HG03439 (cell line): ENCODE measurements around the gene ZNF280C.

Source experiments
- ATAC-seq: cut with Tn5 transposase; IDR thresholded peaks from one replicate; pipeline ENCODE4 v1.9.1; 2021; ENCODE audit warnings: mild to moderate bottlenecking, moderate library complexity; ENCODE audit not compliant: unreplicated experiment

ZNF280C gene

GRCh38 chrX:130179579-130180215, 89.0 kb downstream of the ZNF280C start:
- ATAC-seq, result no peak

GRCh38 chrX:130179170-130179569, 89.5 kb downstream of the ZNF280C start:
- ATAC-seq, result no peak

- ATAC-seq, result no peak
Measured at GRCh38 chrX:130176942-130177341, 91.8 kb downstream of the ZNF280C start.

DNA sequence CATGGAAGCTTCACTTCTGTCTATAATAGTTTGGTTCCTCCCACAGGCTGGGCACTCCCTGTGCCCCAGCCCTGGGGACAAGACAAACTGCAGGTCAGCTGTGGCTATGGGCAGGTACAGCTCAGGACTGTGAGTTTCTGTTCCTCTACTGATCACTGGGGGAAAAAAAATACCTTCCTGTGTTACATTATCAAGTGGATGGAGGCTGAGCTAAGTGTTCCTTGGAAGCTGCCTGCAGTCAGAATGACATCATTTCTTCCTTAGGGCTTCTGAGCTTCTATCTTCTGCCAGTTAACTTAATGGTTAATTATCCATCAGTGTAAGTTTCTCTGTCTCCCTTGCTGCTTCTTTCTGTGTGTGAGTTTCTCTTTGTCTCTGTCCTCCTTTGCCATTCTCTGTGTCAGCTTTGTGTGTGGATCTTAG, 92.3 kb downstream of the ZNF280C start:
- peak; percentile 70 for ATAC-seq

DNA sequence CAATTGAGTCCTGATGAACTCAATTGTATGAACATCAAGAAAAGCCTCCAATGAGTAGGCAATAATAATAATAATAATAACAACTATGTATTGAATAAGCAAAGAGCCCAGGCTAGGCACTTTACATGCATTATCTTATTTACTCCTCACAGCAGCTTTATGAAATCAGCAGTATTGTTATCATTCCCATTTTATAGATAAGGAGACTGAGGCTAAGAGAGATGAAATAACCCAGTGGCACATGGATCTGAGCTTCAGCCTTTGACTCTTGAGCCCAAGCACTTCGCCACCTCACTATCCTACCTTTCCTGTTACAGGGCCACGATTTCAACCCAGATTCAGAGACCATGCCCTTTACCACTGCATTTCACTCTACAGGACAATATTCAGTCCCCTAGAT, 93.8 kb downstream of the ZNF280C start:
- no peak for ATAC-seq

- no peak for ATAC-seq
Measured at GRCh38 chrX:130174045-130174704, 94.5 kb downstream of the ZNF280C start.

- ATAC-seq, result peak; percentile 39
Measured at GRCh38 chrX:130173190-130173895, 95.4 kb downstream of the ZNF280C start.

DNA sequence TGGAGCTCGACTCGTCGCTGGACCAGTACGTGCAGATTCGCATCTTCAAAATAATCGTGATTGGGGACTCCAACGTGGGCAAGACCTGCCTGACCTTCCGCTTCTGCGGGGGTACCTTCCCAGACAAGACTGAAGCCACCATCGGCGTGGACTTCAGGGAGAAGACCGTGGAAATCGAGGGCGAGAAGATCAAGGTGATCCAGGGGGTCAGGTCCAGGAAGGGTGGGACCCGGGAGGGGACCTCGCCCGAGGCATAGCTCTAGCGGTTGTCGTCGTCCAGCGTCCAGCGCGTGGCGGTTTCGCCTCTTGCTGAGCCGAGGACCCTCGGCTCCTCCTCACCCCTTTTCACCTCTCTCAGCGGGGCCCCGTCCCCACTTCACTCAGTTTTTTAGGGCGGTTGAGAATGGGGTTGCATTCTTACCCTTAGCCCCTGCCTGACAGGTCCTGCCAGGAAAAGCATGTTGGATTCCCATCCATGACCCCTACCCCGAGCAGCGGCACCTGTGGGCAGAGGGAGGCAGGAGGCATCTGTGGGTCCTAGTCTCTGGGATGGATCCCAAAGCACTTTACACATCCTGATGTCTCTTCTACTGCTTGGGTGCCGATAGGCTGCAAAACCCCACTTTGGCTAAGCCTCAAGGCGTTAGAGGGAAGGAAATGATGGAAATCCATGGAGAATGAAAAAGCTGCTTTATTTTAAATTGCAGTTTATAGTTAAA, 96.4 kb downstream of the ZNF280C start:
- ATAC-seq, result no peak

- ATAC-seq, result peak; percentile 15
Measured at GRCh38 chrX:130171446-130172126, 97.1 kb downstream of the ZNF280C start, which contains the start of gene RAB33A. RAB33A (plus strand) TSS chrX:130171962; CDS start chrX:130172063, 101 bp downstream.

DNA sequence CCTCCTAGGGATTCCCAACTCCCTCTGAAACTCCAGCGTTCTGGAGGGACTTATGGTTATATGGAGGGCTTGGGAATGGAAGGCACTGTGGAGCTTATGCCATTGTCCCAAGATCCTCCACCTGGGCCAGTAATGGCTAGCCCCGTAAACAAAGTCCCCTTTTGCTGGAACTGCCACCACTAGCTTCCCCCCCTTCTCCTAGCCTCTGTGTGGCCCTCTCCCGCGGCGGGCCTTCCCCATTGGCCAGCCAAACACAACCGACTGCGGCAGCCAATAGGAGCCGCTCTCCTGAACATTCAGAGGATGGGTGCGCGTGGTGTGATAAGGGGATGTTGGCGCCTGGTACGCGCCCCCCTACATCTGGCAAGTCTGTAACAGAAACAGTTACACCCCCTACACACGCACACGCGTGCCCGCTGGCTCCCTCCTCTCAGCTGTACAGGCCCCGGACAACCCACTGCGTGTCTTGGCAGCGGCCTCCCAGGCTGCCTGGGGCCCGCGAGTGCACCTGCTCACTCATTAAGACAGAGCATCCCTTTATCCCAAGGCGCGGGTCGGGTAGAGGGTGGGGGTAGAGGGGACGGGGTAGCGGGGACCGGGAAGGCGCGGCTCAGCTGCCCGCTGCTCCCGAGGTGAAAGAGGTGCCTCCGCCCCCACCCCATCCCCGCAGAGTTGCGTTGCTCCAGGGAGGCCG, 97.8 kb downstream of the ZNF280C start:
- ATAC-seq, result peak; percentile 59

DNA sequence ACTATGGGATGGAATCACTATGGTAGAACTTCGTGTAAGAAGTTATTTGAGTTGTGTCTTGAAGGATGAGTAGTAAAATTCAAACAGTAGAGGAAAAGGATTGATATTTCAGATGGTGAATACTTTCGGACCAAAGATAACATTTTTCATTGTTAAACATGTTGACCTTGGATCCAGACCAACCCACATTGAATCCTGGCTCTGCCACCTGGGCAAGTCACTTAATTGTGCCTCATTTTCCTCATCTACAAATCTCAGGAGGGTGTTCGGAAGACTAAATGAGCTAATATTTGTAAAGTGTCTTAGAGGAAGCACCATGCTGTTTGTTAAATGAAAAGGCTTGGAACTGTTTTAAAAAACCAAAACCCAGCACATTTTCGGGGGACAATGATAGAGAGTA, 101.7 kb downstream of the ZNF280C start:
- ATAC-seq, result no peak

DNA sequence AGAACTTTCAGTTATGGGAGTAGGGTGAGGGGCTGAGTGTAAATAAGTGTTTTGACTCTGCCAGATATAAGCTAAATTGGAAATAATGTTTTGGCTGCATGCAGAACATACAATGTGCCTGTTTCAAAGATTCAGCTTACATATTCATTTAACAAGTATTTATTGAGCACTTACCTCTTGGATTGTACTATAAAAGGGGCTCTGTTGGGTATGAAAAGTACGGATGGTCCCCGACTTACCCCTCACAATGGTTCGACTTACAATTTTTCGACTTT, 102.3 kb downstream of the ZNF280C start:
- ATAC-seq, result no peak

DNA sequence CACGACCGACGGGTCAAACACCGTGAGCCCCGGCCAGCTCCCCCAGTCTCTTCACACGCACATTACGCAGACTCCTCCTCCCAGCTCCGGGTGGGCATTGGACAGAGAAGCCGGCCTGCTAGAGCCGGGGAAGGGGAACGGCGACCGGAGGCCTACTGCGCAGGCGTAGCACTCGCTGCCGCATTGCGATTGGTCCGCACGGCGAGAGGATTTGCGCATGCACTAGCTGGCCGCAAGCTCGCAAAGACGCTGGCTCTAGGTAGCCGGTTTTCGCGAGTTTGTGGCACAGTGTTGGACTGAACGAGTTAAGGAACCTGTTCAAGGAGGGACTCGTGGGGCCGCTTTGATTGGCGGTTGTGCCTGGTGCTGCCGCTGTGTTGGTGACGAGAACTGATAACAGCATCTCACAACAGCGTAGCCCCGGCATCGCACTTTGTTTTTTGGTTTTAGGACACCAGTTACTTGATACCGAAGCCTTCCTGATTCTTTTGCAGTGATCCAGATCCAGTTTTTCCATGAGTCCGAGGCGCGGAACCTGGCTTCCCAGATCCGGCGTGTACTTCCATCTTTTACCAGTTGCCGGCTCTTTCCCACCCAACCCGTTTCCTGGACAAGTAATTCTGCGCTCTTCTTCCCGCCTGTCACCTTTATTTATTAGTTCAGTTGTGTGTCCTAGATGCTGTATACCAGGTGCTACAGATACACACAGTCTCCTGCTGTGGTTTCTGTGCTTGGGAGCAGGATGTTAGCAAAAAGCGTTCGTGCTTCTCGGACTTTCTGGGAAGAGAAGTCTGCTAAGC, 102.8 kb downstream of the ZNF280C start, which contains the start of gene AIFM1:
AIFM1 (minus strand) TSS at position 139 of the 800 bp plus-strand sequence. CDS start 185 bp downstream, outside the sequence.
- ATAC-seq, result peak; percentile 95

DNA sequence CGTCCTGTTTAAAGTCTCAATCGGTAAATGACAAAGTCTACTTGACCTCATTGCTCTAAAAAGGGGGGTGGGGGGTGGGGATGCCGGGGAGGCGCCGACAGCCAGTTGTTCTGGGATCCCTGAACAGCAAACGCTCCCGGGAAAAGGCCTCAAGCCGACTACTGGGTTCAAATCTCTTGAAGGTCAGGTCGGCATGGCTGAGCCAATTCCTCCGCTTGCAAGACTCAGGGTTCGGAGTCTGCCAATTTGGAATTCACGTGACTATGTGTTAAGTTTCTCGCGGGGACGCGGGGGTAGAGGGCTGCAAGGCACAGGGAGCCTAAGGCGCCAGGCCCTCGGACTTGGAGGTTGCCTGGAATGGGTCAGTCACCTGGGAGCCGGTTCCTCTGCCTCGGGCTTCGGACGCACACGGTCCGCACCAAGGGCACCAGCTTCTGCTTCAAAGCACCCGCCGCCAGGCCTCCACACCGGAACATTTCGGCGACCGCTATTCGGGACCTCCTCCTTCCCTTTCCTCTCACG, 103.5 kb downstream of the ZNF280C start:
- no peak for ATAC-seq

- ATAC-seq, result no peak
Measured at GRCh38 chrX:130163398-130163797, 105.3 kb downstream of the ZNF280C start.

DNA sequence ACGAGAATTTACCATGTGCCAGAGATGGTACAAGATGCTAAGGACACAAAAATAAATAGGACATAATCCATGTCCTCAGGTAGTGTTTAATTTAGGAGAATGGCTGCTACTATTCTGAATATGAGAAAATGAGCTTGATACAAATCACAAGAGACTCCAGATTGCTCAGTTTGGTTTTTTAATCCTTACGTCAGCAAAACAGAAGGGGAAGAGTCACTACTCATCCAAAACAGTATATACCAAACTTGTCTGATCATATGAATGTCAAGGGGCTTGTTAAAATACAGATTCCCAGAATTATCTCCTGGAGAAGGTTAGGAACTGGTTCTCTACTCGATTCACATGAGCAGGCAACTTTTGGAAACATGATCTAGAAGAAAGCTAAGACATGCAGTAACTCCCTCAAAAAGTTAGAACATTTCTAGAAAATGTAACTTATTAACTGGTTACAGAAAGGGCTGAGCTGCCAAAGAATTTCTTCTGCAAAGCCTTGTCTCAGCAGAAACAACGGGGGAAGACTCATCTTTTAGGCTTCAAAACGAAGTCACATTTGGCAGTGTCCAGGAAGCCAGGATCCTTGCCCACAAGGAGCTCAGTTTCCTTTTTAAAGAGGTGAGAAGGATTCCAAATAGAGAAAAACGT, 106.5 kb downstream of the ZNF280C start:
- ATAC-seq, result no peak

- no peak for ATAC-seq
Measured at GRCh38 chrX:130159776-130160175, 108.9 kb downstream of the ZNF280C start.

GRCh38 chrX:130158311-130158710, 110.4 kb downstream of the ZNF280C start:
- ATAC-seq, result no peak

DNA sequence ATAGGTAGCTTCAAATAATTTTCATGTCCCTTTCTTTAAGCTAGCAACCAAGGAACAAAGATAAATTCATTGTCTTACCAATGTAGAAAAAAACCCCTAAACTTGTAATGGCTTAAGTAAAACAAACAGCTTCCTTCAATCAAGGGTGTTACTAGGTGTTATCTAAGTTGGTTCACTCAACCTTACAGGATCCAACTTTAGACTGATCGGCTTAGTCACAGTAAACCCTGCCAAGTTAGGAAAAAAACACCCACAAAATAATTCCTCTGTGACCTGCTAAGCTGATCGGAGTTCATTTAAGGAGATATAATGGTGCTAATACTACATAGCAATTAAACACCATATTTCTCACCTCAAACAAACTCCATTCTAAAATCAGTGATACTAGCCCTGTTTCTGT, 113.1 kb downstream of the ZNF280C start:
- ATAC-seq, result no peak
